Brain pericyte (primary cell): ENCODE data around the gene HSPA12A.

ENCODE experiments used
- DNase-seq: peaks from one replicate; pipeline ENCODE4 v3.0.0-alpha.2; 2012; ENCODE audit warnings: low read depth, low spot score

Gene HSPA12A, protein sequence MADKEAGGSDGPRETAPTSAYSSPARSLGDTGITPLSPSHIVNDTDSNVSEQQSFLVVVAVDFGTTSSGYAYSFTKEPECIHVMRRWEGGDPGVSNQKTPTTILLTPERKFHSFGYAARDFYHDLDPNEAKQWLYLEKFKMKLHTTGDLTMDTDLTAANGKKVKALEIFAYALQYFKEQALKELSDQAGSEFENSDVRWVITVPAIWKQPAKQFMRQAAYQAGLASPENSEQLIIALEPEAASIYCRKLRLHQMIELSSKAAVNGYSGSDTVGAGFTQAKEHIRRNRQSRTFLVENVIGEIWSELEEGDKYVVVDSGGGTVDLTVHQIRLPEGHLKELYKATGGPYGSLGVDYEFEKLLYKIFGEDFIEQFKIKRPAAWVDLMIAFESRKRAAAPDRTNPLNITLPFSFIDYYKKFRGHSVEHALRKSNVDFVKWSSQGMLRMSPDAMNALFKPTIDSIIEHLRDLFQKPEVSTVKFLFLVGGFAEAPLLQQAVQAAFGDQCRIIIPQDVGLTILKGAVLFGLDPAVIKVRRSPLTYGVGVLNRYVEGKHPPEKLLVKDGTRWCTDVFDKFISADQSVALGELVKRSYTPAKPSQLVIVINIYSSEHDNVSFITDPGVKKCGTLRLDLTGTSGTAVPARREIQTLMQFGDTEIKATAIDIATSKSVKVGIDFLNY

GRCh38 chr10:116742367-116743265 lies at the start of gene HSPA12A:
TSS of gene HSPA12A (minus strand) at chr10:116742566. CDS start at chr10:116742469, 97 bp downstream.
- DNase-seq, result no peak

- DNase-seq, result no peak
Measured at GRCh38 chr10:116791241-116791640, 48.9 kb upstream of the HSPA12A start.

- DNase-seq, result no peak
Measured at GRCh38 chr10:116787893-116788665, 45.7 kb upstream of the HSPA12A start.

- DNase-seq, result no peak
Measured at GRCh38 chr10:116787053-116787659, 44.8 kb upstream of the HSPA12A start.

DNA sequence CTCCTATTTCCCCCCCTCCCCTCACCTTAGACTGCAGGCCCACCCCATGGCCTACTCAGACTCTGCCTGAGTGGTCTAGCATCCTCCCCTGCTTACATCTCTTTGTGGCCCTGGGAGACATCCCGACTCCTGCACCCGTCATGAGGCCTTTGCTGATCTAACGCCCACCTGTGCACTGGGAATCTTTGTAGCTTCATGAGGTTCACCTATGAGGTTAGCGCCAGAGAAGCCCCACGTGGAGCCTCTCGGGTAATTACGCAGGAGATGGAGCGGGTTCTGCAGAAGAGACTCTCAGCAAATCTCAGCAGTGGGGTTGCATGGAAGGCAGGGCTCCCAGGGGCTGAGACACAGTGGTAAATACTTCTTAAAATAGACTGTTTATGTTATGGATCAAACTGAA lies 43.5 kb upstream of the HSPA12A start:
- no peak for DNase-seq

- DNase-seq, result no peak
Measured at GRCh38 chr10:116785282-116785681, 42.9 kb upstream of the HSPA12A start.

DNA sequence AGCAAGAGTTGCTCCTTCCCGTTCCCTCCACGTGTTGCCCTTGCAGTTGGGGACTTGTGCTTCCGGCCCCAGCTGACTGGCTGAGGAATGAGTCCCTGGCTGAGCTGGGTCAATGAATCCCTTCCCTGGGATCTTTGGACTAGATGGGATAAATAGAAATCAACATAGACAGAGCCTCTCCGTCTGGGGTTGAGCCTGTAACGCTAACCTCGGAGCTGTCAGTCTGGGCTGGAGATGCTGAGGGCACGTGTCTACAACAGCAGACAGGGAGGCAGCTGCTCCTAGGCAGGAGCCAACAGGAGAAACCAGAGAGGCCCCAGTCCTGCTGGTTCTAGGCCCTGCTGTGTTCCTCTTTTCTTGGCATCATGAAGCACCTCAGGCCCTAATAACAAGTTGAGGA lies 42.3 kb upstream of the HSPA12A start:
- no peak for DNase-seq

GRCh38 chr10:116784035-116784434 lies 41.7 kb upstream of the HSPA12A start:
- no peak for DNase-seq

- no peak for DNase-seq
Measured at GRCh38 chr10:116783011-116783655, 40.8 kb upstream of the HSPA12A start.

DNA sequence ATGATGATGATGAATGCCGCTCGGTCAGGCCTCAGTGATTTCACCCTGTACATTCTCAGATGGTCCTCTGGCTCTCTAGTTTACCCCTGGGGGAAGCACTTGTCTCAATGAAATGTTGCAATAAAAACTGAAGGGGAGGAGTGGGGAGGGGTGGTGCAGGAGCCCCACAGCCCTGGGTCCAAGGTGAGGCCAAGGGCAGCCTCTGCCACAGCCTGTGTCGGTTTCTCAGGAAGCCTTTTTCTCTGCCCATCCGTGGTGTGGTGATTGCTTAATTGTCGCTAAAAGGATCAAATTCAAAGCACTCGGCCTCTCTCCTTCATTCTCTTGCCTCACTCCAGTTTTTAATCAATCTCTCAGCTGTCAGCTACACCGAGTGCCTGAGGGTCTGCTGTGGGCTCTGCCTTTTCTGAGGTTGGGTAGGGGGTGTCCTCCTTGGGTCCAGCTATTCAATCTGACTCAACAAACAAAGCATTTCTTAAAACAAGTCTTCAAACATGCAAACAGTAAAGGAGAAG lies 39.1 kb upstream of the HSPA12A start:
- no peak for DNase-seq

DNA sequence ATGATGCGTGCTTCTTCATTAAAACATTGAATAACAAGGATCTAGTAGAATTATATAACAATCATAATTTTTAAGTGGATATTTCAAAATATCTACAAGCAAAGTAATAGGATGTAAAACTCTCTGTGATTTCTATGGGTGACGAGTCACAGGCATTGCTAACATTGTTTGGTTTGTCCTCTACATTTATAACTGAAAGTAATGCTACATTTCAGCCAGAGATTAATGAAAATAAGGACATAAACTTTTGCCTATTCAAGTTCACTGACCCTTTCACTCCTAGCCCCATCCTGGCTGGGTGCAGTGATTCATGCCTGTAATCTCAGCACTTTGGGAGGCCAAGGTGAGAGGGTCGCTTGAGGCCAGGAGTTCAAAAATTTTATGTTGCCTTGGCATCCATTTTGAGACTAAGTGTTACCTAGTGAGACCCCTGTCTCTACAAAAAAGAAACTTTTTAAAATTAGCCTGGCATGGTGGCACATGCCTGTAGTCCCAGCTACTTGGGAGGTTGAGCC lies 38.4 kb upstream of the HSPA12A start:
- no peak for DNase-seq

DNA sequence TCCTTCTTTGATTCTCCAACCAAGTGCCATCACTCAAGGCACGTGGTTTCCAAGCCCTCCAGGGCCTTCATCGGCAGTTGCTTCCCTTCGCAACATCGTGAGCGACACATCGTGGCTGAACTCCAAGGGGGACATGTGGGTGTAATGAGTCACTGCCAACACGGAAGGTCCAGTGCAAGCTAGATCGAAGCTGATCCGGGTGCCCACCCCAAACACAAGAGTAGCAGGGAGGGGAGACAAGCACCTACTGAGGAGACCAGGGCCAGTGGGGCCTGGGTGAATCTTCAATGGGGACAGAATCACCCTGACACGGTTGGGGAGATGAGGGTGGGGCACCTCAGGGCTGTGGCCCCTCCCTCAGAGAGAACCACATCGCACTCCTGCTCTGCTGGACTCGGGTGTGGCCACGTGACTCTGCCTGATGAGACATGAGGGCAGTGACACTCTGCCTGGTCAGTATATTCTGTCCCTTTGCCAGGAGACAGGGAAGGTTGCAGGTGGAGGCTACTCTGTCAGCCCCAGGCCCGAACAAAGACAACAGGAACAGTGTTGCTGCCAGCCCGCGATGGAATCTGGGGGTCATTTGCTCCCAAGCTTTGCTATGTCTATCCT lies 36.8 kb upstream of the HSPA12A start:
- no peak for DNase-seq

DNA sequence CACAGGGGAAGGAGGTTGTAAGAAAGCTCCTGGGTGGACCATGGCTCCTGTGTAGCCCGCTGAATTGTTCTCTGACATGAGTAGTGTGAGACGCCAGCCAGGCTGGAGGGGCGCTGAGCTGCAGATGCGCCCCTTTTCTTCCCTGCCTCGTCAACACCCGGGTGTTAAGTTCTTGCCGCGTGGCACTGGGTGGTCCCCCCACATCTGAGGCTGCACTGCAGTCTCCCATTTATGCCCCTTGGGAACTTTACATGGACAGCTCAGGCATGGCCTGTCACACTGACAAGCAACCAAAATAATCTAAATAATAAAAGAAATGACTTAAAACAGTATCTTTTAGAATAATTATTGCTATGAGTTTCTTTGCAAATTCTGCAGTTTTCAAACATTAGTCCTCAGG lies 34.6 kb upstream of the HSPA12A start:
- DNase-seq, result no peak

GRCh38 chr10:116775488-116776400 lies 33.4 kb upstream of the HSPA12A start:
- no peak for DNase-seq

GRCh38 chr10:116774728-116775151 lies 32.4 kb upstream of the HSPA12A start:
- DNase-seq, result no peak

- DNase-seq, result no peak
Measured at GRCh38 chr10:116772909-116773705, 30.7 kb upstream of the HSPA12A start.

- no peak for DNase-seq
Measured at GRCh38 chr10:116771959-116772585, 29.7 kb upstream of the HSPA12A start.
